GM18499 (cell line): ENCODE results near the gene SCO2.

Experiments used
- ATAC-seq: cut with Tn5 transposase; IDR thresholded peaks from one replicate; pipeline ENCODE4 v1.9.1; 2021; ENCODE audit warnings: moderate number of reproducible peaks; ENCODE audit not compliant: insufficient read depth, unreplicated experiment

Gene SCO2

GRCh38 chr22:50525104-50525857 lies at the start of gene SCO2:
TSS of gene SCO2 (minus strand) at chr22:50525598. CDS start at chr22:50524411, 1,187 bp downstream.
- no peak for ATAC-seq

GRCh38 chr22:50574383-50574755 lies 49.0 kb upstream of the SCO2 start:
- no peak for ATAC-seq

- ATAC-seq: no peak
Observed at GRCh38 chr22:50573491-50574382, 48.3 kb upstream of the SCO2 start.

GRCh38 chr22:50572965-50573364 lies 47.6 kb upstream of the SCO2 start:
- no peak for ATAC-seq

- no peak for ATAC-seq
Observed at GRCh38 chr22:50571264-50572175, 46.1 kb upstream of the SCO2 start.

GRCh38 chr22:50570861-50571260 lies 45.5 kb upstream of the SCO2 start:
- no peak for ATAC-seq

- ATAC-seq: no peak
Observed at GRCh38 chr22:50569896-50570535, 44.6 kb upstream of the SCO2 start.

GRCh38 chr22:50569041-50569459 lies 43.7 kb upstream of the SCO2 start:
- no peak for ATAC-seq

GRCh38 chr22:50568626-50569025 lies 43.2 kb upstream of the SCO2 start:
- ATAC-seq: no peak

GRCh38 chr22:50567721-50568252 lies 42.4 kb upstream of the SCO2 start:
- ATAC-seq: no peak

- no peak for ATAC-seq
Observed at GRCh38 chr22:50564289-50564688, 38.9 kb upstream of the SCO2 start.

- no peak for ATAC-seq
Observed at GRCh38 chr22:50563413-50564160, 38.2 kb upstream of the SCO2 start.

GRCh38 chr22:50562523-50563412 lies 37.4 kb upstream of the SCO2 start, which contains the start of gene SYCE3:
TSS of gene SYCE3 (minus strand) at chr22:50562919. CDS start at chr22:50556405, 6,514 bp downstream.
- ATAC-seq: no peak

GRCh38 chr22:50561401-50562358 lies 36.3 kb upstream of the SCO2 start:
- no peak for ATAC-seq

GRCh38 chr22:50560034-50560433 lies 34.6 kb upstream of the SCO2 start:
- no peak for ATAC-seq

- ATAC-seq: no peak
Observed at GRCh38 chr22:50556703-50557102, 31.3 kb upstream of the SCO2 start.

GRCh38 chr22:50553310-50553709 lies 27.9 kb upstream of the SCO2 start:
- no peak for ATAC-seq
